Caco-2 (cell line): ENCODE data around the gene KRT85. TPM values are rescaled to one million over a fixed set of nuclear protein-coding genes. Genes with fewer than 3 reads are reported as not detected.

Experiments
- BruUV-seq: library from RNA; stranded (reverse); fragments of 400-500 nt; replicated peaks from 2 replicates; lab custom pipeline; 2021; lab: Mats Ljungman, UMichigan
- CTCF ChIA-PET: fragments of 300-600 bp; sonication (Branson Sonifier 250); formaldehyde crosslinking; loops from one replicate; lab custom pipeline; 2022; ENCODE audit warnings: antibody characterized with exemption; lab: Charles Lee
- POLR2A ChIA-PET: fragments of 300-600 bp; sonication (Branson Sonifier 250); formaldehyde crosslinking; loops from one replicate; lab custom pipeline; 2022; ENCODE audit warnings: antibody characterized with exemption; lab: Charles Lee
- DNase-seq, 2 experiments: peaks; one replicate each; pipeline versions ENCODE4 v3.0.0 to v3.0.0-alpha.2; 2020 to 2022
- H3K27me3 ChIP-seq: replicated peaks from 2 replicates; pipeline ENCODE4 v1.6.0; 2011; ENCODE audit warnings: low read length; ENCODE audit not compliant: control insufficient read depth, insufficient read depth
- H3K36me3 ChIP-seq: 2 replicates; pipeline ENCODE4 v1.5.1; 2011; ENCODE audit warnings: low read length; ENCODE audit not compliant: control insufficient read depth, insufficient read depth
- H3K4me1 ChIP-seq: fragments of 250-450 bp; sonication (Bioruptor Pico); 2 replicates; pipeline ENCODE4 v1.5.1; 2020; ENCODE audit warnings: mild to moderate bottlenecking
- H3K4me3 ChIP-seq: 2 replicates; pipeline ENCODE4 v1.5.1; 2011; ENCODE audit warnings: low read depth, mild to moderate bottlenecking, control low read depth, low read length
- H3K9me3 ChIP-seq: fragments of 250-450 bp; sonication (Bioruptor Pico); 2 replicates; pipeline ENCODE4 v1.5.1; 2020; ENCODE audit warnings: mild to moderate bottlenecking, moderate library complexity
- H3K27ac Mint-ChIP-seq: one replicate; pipeline ENCODE4 v1.8.0; 2022; ENCODE audit warnings: mixed read lengths; ENCODE audit not compliant: unreplicated experiment
- H3K27me3 Mint-ChIP-seq: one replicate; pipeline ENCODE4 v1.8.0; 2022; ENCODE audit warnings: mixed read lengths; ENCODE audit not compliant: insufficient read depth, unreplicated experiment
- H3K36me3 Mint-ChIP-seq: one replicate; pipeline ENCODE4 v1.8.0; 2022; ENCODE audit warnings: mild to moderate bottlenecking, mixed read lengths; ENCODE audit not compliant: insufficient read depth, unreplicated experiment
- H3K4me1 Mint-ChIP-seq: one replicate; pipeline ENCODE4 v1.8.0; 2022; ENCODE audit warnings: low read depth, mixed read lengths; ENCODE audit not compliant: unreplicated experiment
- H3K4me3 Mint-ChIP-seq: one replicate; pipeline ENCODE4 v1.8.0; 2022; ENCODE audit warnings: mild to moderate bottlenecking, moderate library complexity, mixed read lengths; ENCODE audit not compliant: unreplicated experiment
- H3K9me3 Mint-ChIP-seq: one replicate; pipeline ENCODE4 v1.8.0; 2022; ENCODE audit warnings: mixed read lengths; ENCODE audit not compliant: unreplicated experiment
- intact Hi-C: fragments of 100-400 bp; cut with micrococcal nuclease; formaldehyde crosslinking; loops from one replicate; pipeline ENCODE4 v1.10.0; 2022; ENCODE audit not compliant: unreplicated experiment
- total RNA-seq: library from RNA; stranded (reverse); gene quantifications from 2 replicates; pipeline ENCODE4 v1.2.3, GENCODE V29; 2022
- TF ChIP-seq, protein P1 (sequence below), 2 experiments: fragments of 200-600 bp in 1 of 2; IDR thresholded peaks; 1 replicate in 1 of 2; 2 replicates in 1 of 2; pipeline versions ENCODE4 v1.5.1 to v1.8.0; 2011 to 2022; ENCODE audit warnings: antibody characterized with exemption in 1 of 2, control low read depth in 1 of 2, inconsistent platforms in 1 of 2, low read depth in 1 of 2, low read length in 1 of 2, mild to moderate bottlenecking in 1 of 2, moderate library complexity in 1 of 2; ENCODE audit not compliant: insufficient read depth in 1 of 2, severe bottlenecking in 1 of 2, unreplicated experiment in 1 of 2

The KRT85 gene
- total RNA-seq, 1 experiment from 2014 or later: not detected

GRCh38 chr12:52338241-52338960 lies 28.9 kb downstream of the KRT85 start:
- peaks cover 1% of the 10 kb centered on the region for H3K4me1 Mint-ChIP-seq
- no peaks in the 10 kb centered on the region for H3K36me3 Mint-ChIP-seq
- TF ChIP-seq, protein P1, sequence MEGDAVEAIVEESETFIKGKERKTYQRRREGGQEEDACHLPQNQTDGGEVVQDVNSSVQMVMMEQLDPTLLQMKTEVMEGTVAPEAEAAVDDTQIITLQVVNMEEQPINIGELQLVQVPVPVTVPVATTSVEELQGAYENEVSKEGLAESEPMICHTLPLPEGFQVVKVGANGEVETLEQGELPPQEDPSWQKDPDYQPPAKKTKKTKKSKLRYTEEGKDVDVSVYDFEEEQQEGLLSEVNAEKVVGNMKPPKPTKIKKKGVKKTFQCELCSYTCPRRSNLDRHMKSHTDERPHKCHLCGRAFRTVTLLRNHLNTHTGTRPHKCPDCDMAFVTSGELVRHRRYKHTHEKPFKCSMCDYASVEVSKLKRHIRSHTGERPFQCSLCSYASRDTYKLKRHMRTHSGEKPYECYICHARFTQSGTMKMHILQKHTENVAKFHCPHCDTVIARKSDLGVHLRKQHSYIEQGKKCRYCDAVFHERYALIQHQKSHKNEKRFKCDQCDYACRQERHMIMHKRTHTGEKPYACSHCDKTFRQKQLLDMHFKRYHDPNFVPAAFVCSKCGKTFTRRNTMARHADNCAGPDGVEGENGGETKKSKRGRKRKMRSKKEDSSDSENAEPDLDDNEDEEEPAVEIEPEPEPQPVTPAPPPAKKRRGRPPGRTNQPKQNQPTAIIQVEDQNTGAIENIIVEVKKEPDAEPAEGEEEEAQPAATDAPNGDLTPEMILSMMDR (IDR thresholded peaks at IDR 0.05; ENCODE audit: insufficient read depth in 1 of 2, low read depth in 1 of 2, low read length in 1 of 2, severe bottlenecking in 1 of 2, unreplicated experiment in 1 of 2): no peak
- ChIA-PET CTCF (no interaction called here), POLR2A (no interaction called here)
- H3K27me3 ChIP-seq: no peaks in the 10 kb centered on the region
- H3K4me3 Mint-ChIP-seq: no peak overlapping the region
- H3K9me3 Mint-ChIP-seq: peaks cover 10% of the 10 kb centered on the region
- no TSS peak for BruUV-seq
- DNase-seq: no peak
- peaks cover 6% of the 10 kb centered on the region for H3K4me1 ChIP-seq
- 0 out of 2 replicates have a peak, but pooled peaks cover 3% of the 10 kb centered on the region for H3K9me3 ChIP-seq
- H3K4me3 ChIP-seq: no peak overlapping the region
- no peaks in the 10 kb centered on the region for H3K27me3 Mint-ChIP-seq
- no peaks in the 10 kb centered on the region for H3K36me3 ChIP-seq
- intact Hi-C loops: no loop called here
- H3K27ac Mint-ChIP-seq: no peak overlapping the region

- no peaks in the 10 kb centered on the region for H3K36me3 Mint-ChIP-seq
- H3K9me3 Mint-ChIP-seq: peaks cover 10% of the 10 kb centered on the region
- ChIA-PET POLR2A (no interaction called here), CTCF (no interaction called here)
- TF ChIP-seq, protein P1 (IDR thresholded peaks at IDR 0.05; ENCODE audit: insufficient read depth in 1 of 2, low read depth in 1 of 2, low read length in 1 of 2, severe bottlenecking in 1 of 2, unreplicated experiment in 1 of 2): no peak
- H3K27me3 Mint-ChIP-seq: no peaks in the 10 kb centered on the region
- H3K4me1 Mint-ChIP-seq: peaks cover 6% of the 10 kb centered on the region
- no peak for DNase-seq
- BruUV-seq: no TSS peak
- H3K36me3 ChIP-seq: no peaks in the 10 kb centered on the region
- H3K4me1 ChIP-seq: peaks cover 8% of the 10 kb centered on the region
- H3K27ac Mint-ChIP-seq: no peak overlapping the region
- intact Hi-C loops: no loop called here
- H3K27me3 ChIP-seq: no peaks in the 10 kb centered on the region
- no peak overlapping the region for H3K4me3 ChIP-seq
- no peaks in the 10 kb centered on the region for H3K9me3 ChIP-seq
- no peak overlapping the region for H3K4me3 Mint-ChIP-seq
Measured at GRCh38 chr12:52337054-52337453, 30.2 kb downstream of the KRT85 start.

GRCh38 chr12:52336641-52337040 lies 30.6 kb downstream of the KRT85 start:
- H3K36me3 ChIP-seq: no peaks in the 10 kb centered on the region
- intact Hi-C loops: no loop called here
- TF ChIP-seq, protein P1 (IDR thresholded peaks at IDR 0.05; ENCODE audit: insufficient read depth in 1 of 2, low read depth in 1 of 2, low read length in 1 of 2, severe bottlenecking in 1 of 2, unreplicated experiment in 1 of 2): no peak
- peaks cover 6% of the 10 kb centered on the region for H3K4me1 Mint-ChIP-seq
- no peak overlapping the region for H3K4me3 Mint-ChIP-seq
- CTCF ChIA-PET: no interaction called here
- no TSS peak for BruUV-seq
- POLR2A ChIA-PET: no interaction called here
- H3K27ac Mint-ChIP-seq: no peak overlapping the region
- H3K27me3 ChIP-seq: no peaks in the 10 kb centered on the region
- no peaks in the 10 kb centered on the region for H3K36me3 Mint-ChIP-seq
- H3K9me3 Mint-ChIP-seq: peaks cover 10% of the 10 kb centered on the region
- DNase-seq: no peak
- H3K4me1 ChIP-seq: peaks cover 8% of the 10 kb centered on the region
- no peaks in the 10 kb centered on the region for H3K9me3 ChIP-seq
- H3K4me3 ChIP-seq: no peak overlapping the region
- no peaks in the 10 kb centered on the region for H3K27me3 Mint-ChIP-seq
